H1 (cell line): ENCODE results near the gene CTPS2. TPM values are rescaled to one million over a fixed set of nuclear protein-coding genes. Genes with fewer than 3 reads are reported as not detected.

Experiments used
- CTCF ChIA-PET: fragments of 300-600 bp; sonication (Branson Sonifier 250); formaldehyde crosslinking; loops from one replicate; lab custom pipeline; 2021; ENCODE audit not compliant: partially characterized antibody; lab: Charles Lee
- POLR2A ChIA-PET: fragments of 300-600 bp; sonication (Branson Sonifier 250); formaldehyde crosslinking; loops from one replicate; lab custom pipeline; 2021; ENCODE audit warnings: inconsistent platforms; ENCODE audit not compliant: partially characterized antibody; lab: Charles Lee
- DNase-seq, 2 experiments: peaks; one replicate each; pipeline versions ENCODE4 v3.0.0 to v3.0.0-alpha.2; 2010 to 2022; ENCODE audit warnings: low spot score in 2 of 2, low read depth in 1 of 2, mixed read lengths in 1 of 2
- FAIRE-seq: peaks from 2 replicates; lab custom pipeline; 2011; peaks lifted over from hg19 to GRCh38; lab: Jason Lieb, UNC
- H2AFZ ChIP-seq: 2 replicates; pipeline ENCODE4 v1.8.1; 2012; ENCODE audit warnings: low read length, inconsistent platforms
- H2AK5ac ChIP-seq: 2 replicates; pipeline ENCODE4 v1.6.1; 2013; ENCODE audit warnings: low read depth, low read length
- H2BK120ac ChIP-seq: replicated peaks from 2 replicates; pipeline ENCODE3; 2013; ENCODE audit warnings: low read depth, low read length, inconsistent platforms
- H2BK12ac ChIP-seq: 2 replicates; pipeline ENCODE4 v1.6.1; 2013; ENCODE audit warnings: low read depth, low read length
- H2BK15ac ChIP-seq: 2 replicates; pipeline ENCODE4 v1.6.1; 2013; ENCODE audit warnings: low read length
- H2BK20ac ChIP-seq: 2 replicates; pipeline ENCODE4 v1.6.1; 2013; ENCODE audit warnings: low read length
- H2BK5ac ChIP-seq: 2 replicates; pipeline ENCODE4 v1.6.1; 2013; ENCODE audit warnings: low read depth, low read length
- H3K14ac ChIP-seq: 2 replicates; pipeline ENCODE4 v1.6.1; 2013; ENCODE audit warnings: inconsistent platforms; ENCODE audit not compliant: insufficient read length
- H3K18ac ChIP-seq: 2 replicates; pipeline ENCODE4 v1.6.1; 2013; ENCODE audit warnings: low read length; ENCODE audit errors: extremely low read depth
- H3K23ac ChIP-seq: 2 replicates; pipeline ENCODE4 v1.6.1; 2013; ENCODE audit warnings: inconsistent platforms; ENCODE audit not compliant: insufficient read length
- H3K23me2 ChIP-seq: 2 replicates; pipeline ENCODE4 v1.6.1; 2013; ENCODE audit warnings: low read depth, low read length
- H3K27ac ChIP-seq: 2 replicates; pipeline ENCODE4 v1.6.1; 2011; ENCODE audit warnings: low read depth, low read length, inconsistent platforms
- H3K27me3 ChIP-seq, 4 experiments: replicated peaks in 1 of 4; 1 replicate in 1 of 4; 2 replicates in 3 of 4; pipeline versions ENCODE4 v1.6.1 to v1.8.1; 2011 to 2013; ENCODE audit warnings: low read length in 3 of 4, mild to moderate bottlenecking in 3 of 4, inconsistent platforms in 2 of 4, mixed read lengths in 2 of 4, moderate library complexity in 1 of 4; ENCODE audit not compliant: control insufficient read depth in 3 of 4, insufficient read depth in 3 of 4; ENCODE audit errors: extremely low read depth in 1 of 4
- H3K36me3 ChIP-seq, 4 experiments: 2 replicates each; pipeline versions ENCODE4 v1.6.1 to v1.8.1; 2011 to 2013; ENCODE audit warnings: mild to moderate bottlenecking in 4 of 4, low read length in 3 of 4, moderate library complexity in 2 of 4, control low read depth in 1 of 4, inconsistent platforms in 1 of 4; ENCODE audit not compliant: insufficient read depth in 4 of 4, control insufficient read depth in 2 of 4
- H3K4ac ChIP-seq: replicated peaks from 2 replicates; pipeline ENCODE3; 2013; ENCODE audit warnings: low read length, low read depth, mixed read lengths, inconsistent platforms; ENCODE audit not compliant: insufficient read length
- H3K4me1 ChIP-seq, 4 experiments: replicated peaks in 1 of 4; 1 replicate in 1 of 4; 2 replicates in 3 of 4; pipeline versions ENCODE4 v1.6.1 to v1.8.1; 2011 to 2013; ENCODE audit warnings: low read length in 3 of 4, inconsistent platforms in 2 of 4, mixed read lengths in 1 of 4; ENCODE audit not compliant: insufficient read depth in 4 of 4, control insufficient read depth in 3 of 4
- H3K4me2 ChIP-seq, 2 experiments: 2 replicates each; pipeline versions ENCODE4 v1.6.1 to v1.8.1; 2011 to 2013; ENCODE audit warnings: low read depth in 2 of 2, low read length in 2 of 2, control low read depth in 1 of 2, inconsistent platforms in 1 of 2, mild to moderate bottlenecking in 1 of 2; ENCODE audit not compliant: insufficient read depth in 1 of 2
- H3K4me3 ChIP-seq, 4 experiments: fragments of 200-600, 300-600 bp in 1 of 4; sonication (generic), shearing (Covaris generic), sonication (Bioruptor Twin) in 1 of 4; 2 replicates each; pipeline versions ENCODE4 v1.5.1 to v1.8.1; 2011 to 2016; ENCODE audit warnings: low read length in 4 of 4, low read depth in 3 of 4, control low read depth in 2 of 4, inconsistent platforms in 2 of 4, mild to moderate bottlenecking in 2 of 4, mixed read lengths in 1 of 4, moderate library complexity in 1 of 4; ENCODE audit not compliant: insufficient read depth in 2 of 4; ENCODE audit errors: extremely low read depth in 1 of 4
- H3K56ac ChIP-seq: replicated peaks from 2 replicates; pipeline ENCODE3; 2013; ENCODE audit warnings: low read depth, mild to moderate bottlenecking, mixed read lengths, low read length, inconsistent platforms; ENCODE audit not compliant: insufficient read length
- H3K79me1 ChIP-seq: 2 replicates; pipeline ENCODE4 v1.6.1; 2013; ENCODE audit warnings: low read depth, low read length, control low read depth
- H3K79me2 ChIP-seq, 2 experiments: 2 replicates each; pipeline versions ENCODE4 v1.6.1 to v1.8.1; 2012 to 2013; ENCODE audit warnings: low read length in 2 of 2, mild to moderate bottlenecking in 2 of 2, inconsistent platforms in 1 of 2; ENCODE audit not compliant: insufficient read depth in 2 of 2, control insufficient read depth in 1 of 2
- H3K9ac ChIP-seq, 4 experiments: replicated peaks in 1 of 4; 1 replicate in 1 of 4; 2 replicates in 3 of 4; pipeline versions ENCODE4 v1.6.1 to v1.8.1; 2011 to 2013; ENCODE audit warnings: low read depth in 3 of 4, low read length in 3 of 4, control low read depth in 2 of 4, mild to moderate bottlenecking in 2 of 4, moderate library complexity in 2 of 4, inconsistent platforms in 1 of 4; ENCODE audit errors: extremely low read depth in 1 of 4
- H3K9me3 ChIP-seq, 2 experiments: 2 replicates each; pipeline versions ENCODE4 v1.6.1 to v1.8.1; 2012 to 2013; ENCODE audit warnings: mild to moderate bottlenecking in 2 of 2, moderate library complexity in 2 of 2, control low read depth in 1 of 2, inconsistent platforms in 1 of 2, low read depth in 1 of 2, low read length in 1 of 2, mixed read lengths in 1 of 2; ENCODE audit not compliant: insufficient read depth in 2 of 2
- H4K20me1 ChIP-seq, 2 experiments: replicated peaks in 1 of 2; 2 replicates each; pipeline versions ENCODE3 to v1.8.1; 2011 to 2013; ENCODE audit warnings: inconsistent platforms in 2 of 2, low read length in 2 of 2, mild to moderate bottlenecking in 1 of 2; ENCODE audit not compliant: insufficient read depth in 2 of 2, control insufficient read depth in 1 of 2
- H4K5ac ChIP-seq: 2 replicates; pipeline ENCODE4 v1.6.1; 2013; ENCODE audit warnings: low read length, low read depth, mixed read lengths, inconsistent platforms; ENCODE audit not compliant: insufficient read length
- H4K8ac ChIP-seq: 2 replicates; pipeline ENCODE4 v1.8.0; 2013; ENCODE audit warnings: mild to moderate bottlenecking, moderate library complexity, low read length, inconsistent platforms; ENCODE audit not compliant: insufficient read depth; ENCODE audit errors: extremely low read depth
- H4K91ac ChIP-seq: replicated peaks from 2 replicates; pipeline ENCODE3; 2013; ENCODE audit warnings: low read length, mixed read lengths, inconsistent platforms; ENCODE audit not compliant: insufficient read length
- KDM5A ChIP-seq: fragments of 200-600 bp; IDR thresholded peaks from 2 replicates; pipeline ENCODE4 v1.7.1; 2012; ENCODE audit warnings: mild to moderate bottlenecking, low read length, inconsistent platforms, mixed read lengths
- PHF8 ChIP-seq: fragments of 200-600 bp; sonication (generic); conservative IDR thresholded peaks from 2 replicates; pipeline ENCODE4 v1.7.1; 2012; ENCODE audit warnings: low read depth, mild to moderate bottlenecking, inconsistent platforms, low read length, moderate library complexity
- POLR2A ChIP-seq, 2 experiments: IDR thresholded peaks; 1 replicate in 1 of 2; 2 replicates in 1 of 2; pipeline ENCODE4 v1.6.1; 2011; ENCODE audit warnings: low read depth in 2 of 2, low read length in 2 of 2, mild to moderate bottlenecking in 2 of 2; ENCODE audit errors: control extremely low read depth in 1 of 2
- SIX5 ChIP-seq: IDR thresholded peaks from 2 replicates; pipeline ENCODE4 v1.6.1; 2011; ENCODE audit warnings: mild to moderate bottlenecking, low read depth, low read length
- SP4 ChIP-seq: IDR thresholded peaks from 2 replicates; pipeline ENCODE4 v1.6.1; 2012; ENCODE audit warnings: low read length, inconsistent platforms
- SRF ChIP-seq: IDR thresholded peaks from 2 replicates; pipeline ENCODE4 v1.6.1; 2011; ENCODE audit warnings: mild to moderate bottlenecking, low read depth, low read length, moderate library complexity
- USF2 ChIP-seq: IDR thresholded peaks from 2 replicates; pipeline ENCODE4 v1.6.1; 2011; ENCODE audit warnings: low read length, improper control_type of control experiment
- ZNF274 ChIP-seq: IDR thresholded peaks from 2 replicates; pipeline ENCODE4 v1.7.0; 2012; ENCODE audit warnings: low read length, borderline replicate concordance; ENCODE audit errors: extremely low read depth
- WGBS, 2 experiments: shearing (Covaris generic) in 1 of 2; methylation state at CpG; one replicate each; pipeline versions ENCODE4 v1.1.6 to v1.1.7; 2013 to 2015; ENCODE audit warnings: low lambda C conversion rate in 2 of 2, mixed read lengths in 2 of 2, inconsistent platforms in 1 of 2, low coverage in 1 of 2, missing lambda C conversion rate in 1 of 2; ENCODE audit not compliant: insufficient replicate concordance in 2 of 2, insufficient coverage in 1 of 2, insufficient read length in 1 of 2; ENCODE audit errors: extremely low coverage in 1 of 2, missing lambda C conversion rate in 1 of 2; 5-methylcytosine and 5-hydroxymethylcytosine counted together
- polyA plus RNA-seq, 7 experiments: library from polyadenylated mRNA; depleted of rRNA in 3 of 7; stranded (reverse) in 5 of 7; unstranded in 2 of 7; fragments of >200 nt in 5 of 7; fragments of 200-250 nt in 2 of 7; gene quantifications; 1 replicate in 5 of 7; 2 replicates in 1 of 7; 4 replicates in 1 of 7; pipeline versions ENCODE4 v1.2.1 to v1.2.3, GENCODE V29; 2011 to 2013; ENCODE audit warnings: missing spikeins in 2 of 7, mixed read lengths in 2 of 7
- total RNA-seq: library from RNA; stranded (reverse); fragmentation: NEBNext Ultra II Directional; extraction: Animal tissue kit (Norgen Biotek cat#: 25700); gene quantifications from 2 replicates; pipeline ENCODE4 v1.2.1, GENCODE V29; 2021

CTPS2 gene
- total and polyA plus RNA-seq, 2 of the 8 experiments (the other 6 are each of a cell fraction or from before 2014, with no cell fraction given), result 17.1 to 34.0 TPM

GRCh38 chrX:16573781-16574180 lies 138.7 kb downstream of the CTPS2 start:
- Histone ChIP-seq H3K9me3 (peaks cover 0 to 4% of the 10 kb centered on the region in 2 experiments; a peak in 1 of 4 replicates), H3K27me3 (no peaks in the 10 kb centered on the region), H2AFZ (no peak overlapping the region), H3K36me3 (peaks cover 0 to 8% (median 0%) of the 10 kb centered on the region in 4 experiments; a peak in 2 of 8 replicates), H3K4me1 (peaks cover 0 to 8% (median 2%) of the 10 kb centered on the region in 4 experiments; a peak in 3 of 7 replicates), H2BK120ac (no peak overlapping the region), H3K18ac (no peak overlapping the region; the same call in 1 of the 2 replicates), H3K14ac (no peak overlapping the region), H3K27ac (no peak overlapping the region), H2BK12ac (no peak overlapping the region), H2BK20ac (no peak overlapping the region), H4K8ac (no peak overlapping the region), H4K5ac (no peak overlapping the region), H4K91ac (no peak overlapping the region), H3K4me2 (no peak overlapping the region), H2AK5ac (no peak overlapping the region), H3K4me3 (no peak overlapping the region), H2BK15ac (no peak overlapping the region), H3K79me1 (no peaks in the 10 kb centered on the region; the same call in 1 of the 2 replicates), H3K23me2 (no peaks in the 10 kb centered on the region), H3K23ac (no peak overlapping the region), H3K79me2 (no peaks in the 10 kb centered on the region; a peak in 1 of 4 replicates), H3K56ac (no peak overlapping the region), H3K4ac (no peak overlapping the region), H4K20me1 (no peaks in the 10 kb centered on the region), H2BK5ac (no peak overlapping the region), H3K9ac (no peak overlapping the region)
- 86% methylated on average over 1 of the region's 1 CpG; no CpG with 5 or more reads in 1 of the 2 experiments for WGBS, 2 experiments
- CTCF ChIA-PET, result no interaction called here
- POLR2A ChIA-PET, result no interaction called here
- no peak for DNase-seq
- FAIRE-seq, result no peak
- TF ChIP-seq SRF (no peak), SIX5 (no peak), POLR2A (IDR thresholded peaks at IDR 0.05; ENCODE audit: control extremely low read depth in 1 of 2, low read depth in 2 of 2, low read length in 2 of 2) (no peak), ZNF274 (no peak), KDM5A (no peak), SP4 (no peak), PHF8 (no peak), USF2 (no peak)
